Fibroblast of pulmonary artery (primary cell): ENCODE data around the gene DCANP1.

Experiments used
- DNase-seq: peaks from one replicate; pipeline ENCODE4 v3.0.0-alpha.2; 2010; ENCODE audit warnings: low read depth
- H3K4me3 ChIP-seq: replicated peaks from 2 replicates; pipeline ENCODE4 v1.5.1; 2011; ENCODE audit warnings: low read depth, mild to moderate bottlenecking, control low read depth, low read length, moderate library complexity
- TF ChIP-seq, protein P1 (sequence below): IDR thresholded peaks from 2 replicates; pipeline ENCODE4 v1.5.1; 2011; ENCODE audit warnings: mild to moderate bottlenecking, control low read depth, low read length, inconsistent platforms; ENCODE audit errors: missing control alignments

Gene DCANP1

GRCh38 chr5:135446615-135447014, 533 bp downstream of the DCANP1 start:
- DNase-seq = no peak
- TF ChIP-seq, protein P1, sequence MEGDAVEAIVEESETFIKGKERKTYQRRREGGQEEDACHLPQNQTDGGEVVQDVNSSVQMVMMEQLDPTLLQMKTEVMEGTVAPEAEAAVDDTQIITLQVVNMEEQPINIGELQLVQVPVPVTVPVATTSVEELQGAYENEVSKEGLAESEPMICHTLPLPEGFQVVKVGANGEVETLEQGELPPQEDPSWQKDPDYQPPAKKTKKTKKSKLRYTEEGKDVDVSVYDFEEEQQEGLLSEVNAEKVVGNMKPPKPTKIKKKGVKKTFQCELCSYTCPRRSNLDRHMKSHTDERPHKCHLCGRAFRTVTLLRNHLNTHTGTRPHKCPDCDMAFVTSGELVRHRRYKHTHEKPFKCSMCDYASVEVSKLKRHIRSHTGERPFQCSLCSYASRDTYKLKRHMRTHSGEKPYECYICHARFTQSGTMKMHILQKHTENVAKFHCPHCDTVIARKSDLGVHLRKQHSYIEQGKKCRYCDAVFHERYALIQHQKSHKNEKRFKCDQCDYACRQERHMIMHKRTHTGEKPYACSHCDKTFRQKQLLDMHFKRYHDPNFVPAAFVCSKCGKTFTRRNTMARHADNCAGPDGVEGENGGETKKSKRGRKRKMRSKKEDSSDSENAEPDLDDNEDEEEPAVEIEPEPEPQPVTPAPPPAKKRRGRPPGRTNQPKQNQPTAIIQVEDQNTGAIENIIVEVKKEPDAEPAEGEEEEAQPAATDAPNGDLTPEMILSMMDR = no peak
- H3K4me3 ChIP-seq = no peak overlapping the region

DNA sequence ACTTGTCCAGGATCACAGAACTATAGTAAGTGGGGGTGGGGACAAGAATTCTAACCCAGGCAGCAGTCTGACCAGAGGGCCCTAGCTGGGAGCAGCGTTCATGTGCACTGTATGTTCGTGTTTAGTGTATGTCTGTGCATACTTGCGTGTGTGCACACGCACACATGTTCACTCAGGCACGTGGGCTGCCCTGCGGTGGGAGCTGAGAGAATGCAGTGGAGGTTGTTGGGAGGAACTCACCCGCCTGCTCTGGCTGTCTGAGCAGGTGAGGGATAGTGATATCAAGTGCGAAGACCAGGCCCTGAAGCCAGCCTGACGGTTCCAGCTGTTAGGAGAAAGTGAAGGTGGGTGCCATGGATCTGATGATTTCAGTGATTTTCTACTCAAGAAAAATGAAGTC, 942 bp downstream of the DCANP1 start:
- no peak for DNase-seq
- TF ChIP-seq, protein P1 = no peak
- H3K4me3 ChIP-seq = no peak overlapping the region

- no peak for DNase-seq
- TF ChIP-seq, protein P1 = no peak
Measured at GRCh38 chr5:135445306-135445985, 1.7 kb downstream of the DCANP1 start.

DNA sequence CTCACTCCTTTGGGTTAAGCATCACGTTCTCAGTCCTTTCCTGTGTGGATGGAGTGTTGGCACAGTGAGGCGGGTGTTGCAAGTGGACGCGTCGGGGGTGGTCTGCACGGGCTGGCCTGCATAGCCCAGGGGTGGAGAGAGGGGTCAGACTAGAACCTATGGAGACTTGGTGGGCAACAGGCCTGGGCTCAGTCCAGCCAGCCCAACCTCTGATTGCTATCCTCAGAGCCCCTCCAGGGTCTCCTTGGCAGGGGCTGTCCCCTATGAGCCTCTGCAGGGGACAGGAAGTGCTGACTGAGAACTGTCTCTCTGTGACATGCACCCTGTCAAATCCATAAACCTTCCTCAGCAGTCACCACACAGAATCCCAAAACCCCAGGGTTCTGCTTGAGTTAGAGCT, 2.3 kb downstream of the DCANP1 start:
- no peak overlapping the region for H3K4me3 ChIP-seq
- TF ChIP-seq, protein P1 = no peak
- DNase-seq = no peak

More at GRCh38 chr5:135445306-135445985, 1.7 kb downstream of the DCANP1 start:
- no peak overlapping the region for H3K4me3 ChIP-seq

GRCh38 chr5:135444360-135444759, 2.8 kb downstream of the DCANP1 start:
- no peak overlapping the region for H3K4me3 ChIP-seq
- TF ChIP-seq, protein P1 = no peak
- DNase-seq = no peak

DNA sequence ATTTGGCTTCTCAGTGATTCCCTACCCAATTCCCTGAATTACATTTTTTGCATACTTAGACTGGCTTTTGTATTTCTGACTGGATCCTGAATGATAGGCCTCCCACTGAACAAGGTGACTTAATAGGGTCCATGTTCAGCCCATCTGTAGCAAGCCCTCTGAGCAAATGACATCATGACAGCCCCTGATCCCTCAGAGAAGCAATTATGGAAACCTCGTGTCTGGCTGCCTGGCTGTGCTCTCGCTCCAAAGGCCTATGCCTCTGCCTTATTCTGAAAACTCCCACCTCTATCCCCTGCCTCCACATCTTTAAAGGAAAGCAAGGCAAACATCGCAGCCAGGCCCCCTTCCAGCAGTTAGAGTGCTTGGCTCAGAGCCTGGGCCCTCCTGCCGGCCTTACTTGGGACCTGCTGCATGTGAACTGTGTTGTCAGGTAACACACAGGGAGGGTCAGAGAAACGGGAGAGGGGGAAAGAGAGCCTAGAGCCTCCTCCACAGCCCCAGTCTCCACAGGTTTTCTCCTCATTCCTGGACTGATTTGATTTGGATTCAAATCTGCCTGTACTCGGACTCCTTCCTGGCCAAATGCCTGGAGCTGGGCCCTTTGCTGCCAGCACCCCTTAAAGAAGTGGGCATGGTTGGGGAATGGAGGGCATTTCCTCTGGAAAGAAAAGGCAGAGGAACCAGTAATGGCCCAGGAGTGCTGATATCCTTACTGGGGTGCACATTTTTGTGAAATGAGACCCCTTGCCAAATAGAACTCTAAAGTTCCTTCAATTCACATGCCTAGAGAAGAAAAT, 3.8 kb downstream of the DCANP1 start:
- TF ChIP-seq, protein P1 = no peak
- no peak overlapping the region for H3K4me3 ChIP-seq
- DNase-seq = no peak
